GM18499 (cell line): ENCODE results near the gene HS6ST3.
"Not testable (repeated sequence)": the region's sequence is repeated elsewhere in the genome, so short reads cannot be mapped to it uniquely, and the experiment has no call there.

ENCODE experiments used
- ATAC-seq: cut with Tn5 transposase; IDR thresholded peaks from one replicate; pipeline ENCODE4 v1.9.1; 2021; ENCODE audit warnings: moderate number of reproducible peaks; ENCODE audit not compliant: insufficient read depth, unreplicated experiment

HS6ST3 gene

GRCh38 chr13:96524398-96525020 lies 434.6 kb downstream of the HS6ST3 start:
- not testable (repeated sequence) for ATAC-seq

GRCh38 chr13:96525715-96526114 lies 435.8 kb downstream of the HS6ST3 start:
- ATAC-seq, result no peak

- no peak for ATAC-seq
Measured at GRCh38 chr13:96527497-96527896, 437.6 kb downstream of the HS6ST3 start.

- ATAC-seq, result no peak
Measured at GRCh38 chr13:96532804-96533203, 442.9 kb downstream of the HS6ST3 start.

- ATAC-seq, result no peak
Measured at GRCh38 chr13:96533408-96533807, 443.5 kb downstream of the HS6ST3 start.

- no peak for ATAC-seq
Measured at GRCh38 chr13:96539791-96540190, 449.9 kb downstream of the HS6ST3 start.

GRCh38 chr13:96540670-96541069 lies 450.8 kb downstream of the HS6ST3 start:
- no peak for ATAC-seq

- no peak for ATAC-seq
Measured at GRCh38 chr13:96542986-96543385, 453.1 kb downstream of the HS6ST3 start.

- no peak for ATAC-seq
Measured at GRCh38 chr13:96544957-96545356, 455.1 kb downstream of the HS6ST3 start.

GRCh38 chr13:96546463-96546862 lies 456.6 kb downstream of the HS6ST3 start:
- ATAC-seq, result no peak

GRCh38 chr13:96551546-96551945 lies 461.6 kb downstream of the HS6ST3 start:
- ATAC-seq, result no peak

GRCh38 chr13:96552559-96552958 lies 462.7 kb downstream of the HS6ST3 start:
- ATAC-seq, result no peak

GRCh38 chr13:96553796-96554195 lies 463.9 kb downstream of the HS6ST3 start:
- no peak for ATAC-seq

GRCh38 chr13:96573563-96573962 lies 483.7 kb downstream of the HS6ST3 start:
- no peak for ATAC-seq

GRCh38 chr13:96575423-96576320 lies 485.8 kb downstream of the HS6ST3 start:
- ATAC-seq, result no peak

- ATAC-seq, result no peak
Measured at GRCh38 chr13:96581741-96582140, 491.8 kb downstream of the HS6ST3 start.

GRCh38 chr13:96615252-96615651 lies 525.3 kb downstream of the HS6ST3 start:
- no peak for ATAC-seq

GRCh38 chr13:96617528-96617927 lies 527.6 kb downstream of the HS6ST3 start:
- ATAC-seq, result no peak

GRCh38 chr13:96621634-96622183 lies 531.8 kb downstream of the HS6ST3 start:
- no peak for ATAC-seq

GRCh38 chr13:96629331-96629730 lies 539.4 kb downstream of the HS6ST3 start:
- ATAC-seq, result no peak

- ATAC-seq, result no peak
Measured at GRCh38 chr13:96632536-96633320, 542.8 kb downstream of the HS6ST3 start.
